Glutamatergic neuron (in vitro differentiated cells): ENCODE data around the gene TBC1D17. TPM values are rescaled to one million over a fixed set of nuclear protein-coding genes. Genes with fewer than 3 reads are reported as not detected.

Source experiments
- DNase-seq: peaks from one replicate; pipeline ENCODE4 v3.0.0; 2022
- H3K27ac Mint-ChIP-seq: one replicate; pipeline ENCODE4 v1.8.0; 2020; ENCODE audit warnings: mild to moderate bottlenecking, mixed read lengths, inconsistent platforms; ENCODE audit not compliant: unreplicated experiment
- H3K27me3 Mint-ChIP-seq: one replicate; pipeline ENCODE4 v1.8.0; 2020; ENCODE audit warnings: mild to moderate bottlenecking, moderate library complexity, mixed read lengths, inconsistent platforms; ENCODE audit not compliant: unreplicated experiment
- H3K36me3 Mint-ChIP-seq: one replicate; pipeline ENCODE4 v1.8.0; 2020; ENCODE audit warnings: mild to moderate bottlenecking, mixed read lengths, inconsistent platforms; ENCODE audit not compliant: unreplicated experiment
- H3K4me1 Mint-ChIP-seq: one replicate; pipeline ENCODE4 v1.8.0; 2020; ENCODE audit warnings: mild to moderate bottlenecking, low read depth, mixed read lengths, inconsistent platforms; ENCODE audit not compliant: unreplicated experiment
- H3K4me3 Mint-ChIP-seq: one replicate; pipeline ENCODE4 v1.8.0; 2020; ENCODE audit warnings: mild to moderate bottlenecking, mixed read lengths, inconsistent platforms; ENCODE audit not compliant: unreplicated experiment
- H3K9me3 Mint-ChIP-seq: one replicate; pipeline ENCODE4 v1.8.0; 2020; ENCODE audit warnings: mild to moderate bottlenecking, moderate library complexity, mixed read lengths, inconsistent platforms; ENCODE audit not compliant: unreplicated experiment
- total RNA-seq: library from RNA; stranded (reverse); fragmentation: NEBNext Ultra II Directional; extraction: Animal tissue kit (Norgen Biotek cat#: 25700); gene quantifications from one replicate; pipeline ENCODE4 v1.2.1, GENCODE V29; 2021; ENCODE audit not compliant: unreplicated experiment
- TF ChIP-seq, protein P1 (sequence below): fragments of 200-600 bp; sonication (generic); IDR thresholded peaks from one replicate; pipeline ENCODE4 v1.5.0; 2021; ENCODE audit not compliant: partially characterized antibody, unreplicated experiment

The TBC1D17 gene
- total RNA-seq, 1 donor from 2014 or later, result 56.8 TPM

DNA sequence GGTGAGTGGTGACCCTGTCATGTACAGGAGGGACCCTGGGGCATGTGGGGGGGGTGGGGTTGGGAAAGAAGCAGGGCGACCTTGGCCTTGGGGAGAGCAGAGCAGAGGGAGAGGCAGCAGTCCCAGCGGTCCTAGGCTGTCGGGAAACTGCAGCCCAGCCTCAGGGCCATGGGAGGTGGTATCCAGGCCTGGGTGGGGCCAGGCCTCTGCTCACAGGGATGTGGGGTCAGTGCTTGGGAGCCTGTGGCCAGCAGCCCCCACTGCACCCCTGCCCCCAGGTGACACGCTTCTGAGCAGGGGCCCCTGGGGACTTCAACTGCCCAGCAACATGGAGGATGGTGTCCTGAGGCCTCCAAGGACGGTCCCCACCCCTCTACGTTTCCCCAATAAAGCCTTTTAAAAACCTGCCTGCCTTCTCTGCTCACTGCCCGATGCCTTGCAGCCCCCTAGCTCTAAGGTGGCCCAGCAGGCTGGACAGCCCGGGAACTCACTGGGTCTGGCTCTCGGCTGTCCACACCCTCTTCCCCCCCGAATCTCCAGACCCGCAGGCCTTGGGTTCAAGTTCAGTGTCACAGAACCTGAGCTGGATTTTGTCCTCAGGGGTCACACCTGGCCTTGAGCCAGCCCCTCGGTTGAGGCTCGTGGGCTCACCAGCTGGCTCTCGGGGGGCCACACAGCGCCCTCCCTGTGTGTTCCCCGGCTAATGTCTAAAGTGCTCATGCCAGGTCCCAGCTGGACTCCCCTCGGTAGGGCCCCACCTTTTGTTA, 17.0 kb upstream of the TBC1D17 start:
- DNase-seq, result no peak
- Mint-ChIP-seq H3K27me3 (peaks cover 12% of the 10 kb centered on the region), H3K4me1 (no peaks in the 10 kb centered on the region), H3K9me3 (peaks cover 10% of the 10 kb centered on the region), H3K27ac (no peak overlapping the region), H3K4me3 (no peak overlapping the region), H3K36me3 (no peaks in the 10 kb centered on the region)
- TF ChIP-seq, protein P1, sequence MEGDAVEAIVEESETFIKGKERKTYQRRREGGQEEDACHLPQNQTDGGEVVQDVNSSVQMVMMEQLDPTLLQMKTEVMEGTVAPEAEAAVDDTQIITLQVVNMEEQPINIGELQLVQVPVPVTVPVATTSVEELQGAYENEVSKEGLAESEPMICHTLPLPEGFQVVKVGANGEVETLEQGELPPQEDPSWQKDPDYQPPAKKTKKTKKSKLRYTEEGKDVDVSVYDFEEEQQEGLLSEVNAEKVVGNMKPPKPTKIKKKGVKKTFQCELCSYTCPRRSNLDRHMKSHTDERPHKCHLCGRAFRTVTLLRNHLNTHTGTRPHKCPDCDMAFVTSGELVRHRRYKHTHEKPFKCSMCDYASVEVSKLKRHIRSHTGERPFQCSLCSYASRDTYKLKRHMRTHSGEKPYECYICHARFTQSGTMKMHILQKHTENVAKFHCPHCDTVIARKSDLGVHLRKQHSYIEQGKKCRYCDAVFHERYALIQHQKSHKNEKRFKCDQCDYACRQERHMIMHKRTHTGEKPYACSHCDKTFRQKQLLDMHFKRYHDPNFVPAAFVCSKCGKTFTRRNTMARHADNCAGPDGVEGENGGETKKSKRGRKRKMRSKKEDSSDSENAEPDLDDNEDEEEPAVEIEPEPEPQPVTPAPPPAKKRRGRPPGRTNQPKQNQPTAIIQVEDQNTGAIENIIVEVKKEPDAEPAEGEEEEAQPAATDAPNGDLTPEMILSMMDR, result no peak

DNA sequence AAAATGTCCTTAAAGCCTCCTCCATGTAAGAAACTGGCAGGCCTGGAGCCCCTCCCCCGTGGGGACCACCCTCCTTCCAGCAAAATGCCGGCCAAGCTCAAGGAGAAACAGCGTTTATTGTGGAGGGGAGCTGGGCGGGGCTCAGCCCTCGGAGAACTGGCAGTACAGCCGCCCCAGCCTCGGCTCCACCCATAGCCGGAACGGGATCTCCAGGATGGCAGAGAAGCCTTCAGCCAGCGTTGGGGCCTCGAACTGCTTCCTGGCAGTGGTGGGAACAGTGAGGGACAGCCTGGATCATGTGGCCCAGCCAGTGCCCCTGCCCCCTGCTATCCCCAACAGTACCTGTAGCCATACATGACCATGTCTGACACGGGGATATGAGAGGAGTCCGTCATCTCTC, 16.4 kb upstream of the TBC1D17 start:
- H3K27ac Mint-ChIP-seq, result no peak overlapping the region
- H3K9me3 Mint-ChIP-seq, result peaks cover 10% of the 10 kb centered on the region
- no peak overlapping the region for H3K4me3 Mint-ChIP-seq
- H3K36me3 Mint-ChIP-seq, result no peaks in the 10 kb centered on the region
- peaks cover 9% of the 10 kb centered on the region for H3K27me3 Mint-ChIP-seq
- no peak for DNase-seq
- TF ChIP-seq, protein P1, result no peak
- peaks cover 3% of the 10 kb centered on the region for H3K4me1 Mint-ChIP-seq

DNA sequence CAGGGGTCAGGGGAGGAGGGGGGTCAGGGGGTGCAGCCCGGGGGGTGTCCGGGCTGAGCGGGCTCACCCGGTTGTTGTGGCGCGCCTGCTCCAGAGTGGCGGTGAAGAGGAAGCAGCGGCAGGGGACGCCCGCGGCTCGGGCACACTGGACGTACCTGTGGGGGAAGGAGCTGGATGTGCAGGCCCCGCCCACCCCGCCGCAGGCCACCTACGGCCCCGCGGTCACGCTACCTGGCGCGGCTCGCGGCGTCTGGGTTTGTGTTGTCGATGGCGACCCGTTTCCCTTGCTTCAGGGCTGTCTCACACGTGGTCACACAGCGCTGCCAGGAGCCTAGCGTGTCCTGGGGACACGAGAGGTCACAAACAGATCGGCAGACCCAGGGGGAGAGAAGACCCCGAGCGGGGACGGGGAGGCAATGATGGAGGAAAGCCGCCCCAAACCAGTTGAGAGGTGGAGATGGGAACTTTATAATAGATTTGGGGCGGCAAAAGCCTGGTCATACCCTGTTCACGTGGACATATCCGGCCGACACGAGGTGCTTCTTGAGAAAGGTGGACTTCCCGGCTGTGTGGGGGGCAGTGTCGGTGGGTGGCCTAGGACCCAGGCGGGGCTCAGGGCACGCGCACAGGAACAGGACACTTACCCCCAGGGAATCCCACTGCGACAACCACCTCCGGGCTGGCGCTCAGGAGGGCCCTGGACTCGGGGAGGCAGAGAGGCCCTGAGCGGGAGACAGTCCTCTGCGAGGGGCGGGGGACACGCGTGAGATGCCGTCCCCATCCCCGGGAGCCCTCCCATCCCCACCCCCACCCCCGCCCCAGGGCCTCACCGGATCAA, 15.7 kb upstream of the TBC1D17 start:
- Mint-ChIP-seq H3K4me3 (no peak overlapping the region), H3K36me3 (no peaks in the 10 kb centered on the region), H3K27me3 (peaks cover 9% of the 10 kb centered on the region), H3K27ac (no peak overlapping the region), H3K4me1 (peaks cover 8% of the 10 kb centered on the region), H3K9me3 (peaks cover 10% of the 10 kb centered on the region)
- no peak for DNase-seq
- TF ChIP-seq, protein P1, result no peak

DNA sequence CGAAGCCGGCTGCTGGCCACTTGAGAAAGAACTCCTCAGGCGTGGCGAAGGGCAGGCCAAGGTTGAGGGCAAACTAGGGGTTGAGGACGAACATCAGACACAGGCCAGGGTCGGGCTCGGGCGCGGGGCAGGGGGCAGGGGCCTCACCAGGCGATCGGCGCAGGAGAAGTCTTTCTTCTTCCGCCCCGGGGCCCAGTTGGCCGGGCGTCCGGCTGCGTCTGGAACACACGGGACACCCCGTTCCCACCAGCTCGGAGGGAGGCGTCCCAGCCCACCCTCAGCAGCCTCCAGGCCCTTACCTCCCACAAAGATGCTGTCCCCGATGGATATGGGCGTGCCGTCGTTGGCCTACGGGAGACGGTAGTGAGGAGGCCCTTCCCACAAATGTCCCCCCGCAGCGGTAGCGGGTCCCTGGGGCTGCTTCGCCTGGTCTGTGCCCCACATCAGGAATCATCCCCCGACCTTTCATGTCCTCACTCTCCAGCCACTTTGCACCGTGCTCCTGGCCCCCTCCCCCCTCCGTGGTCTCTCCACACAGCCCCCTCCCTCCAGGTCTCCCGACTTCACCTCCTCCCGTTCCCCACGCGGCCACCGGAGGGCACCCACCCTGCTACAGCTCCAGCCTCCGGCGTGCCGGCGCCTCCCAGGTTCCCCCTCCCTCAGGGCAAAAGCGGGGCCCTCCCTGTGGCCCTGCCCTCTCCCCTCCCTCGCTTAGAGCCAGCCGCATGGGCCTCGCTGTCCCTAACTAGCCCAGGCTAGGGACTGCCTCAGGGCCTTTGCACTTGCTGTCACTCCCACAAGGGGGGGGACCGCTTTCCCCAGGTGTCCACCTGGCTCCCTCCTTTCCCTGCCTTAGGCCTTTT, 14.9 kb upstream of the TBC1D17 start:
- peaks cover 10% of the 10 kb centered on the region for H3K9me3 Mint-ChIP-seq
- no peak overlapping the region for H3K4me3 Mint-ChIP-seq
- TF ChIP-seq, protein P1, result peak; percentile 19
- H3K27ac Mint-ChIP-seq, result no peak overlapping the region
- H3K4me1 Mint-ChIP-seq, result peaks cover 9% of the 10 kb centered on the region
- H3K36me3 Mint-ChIP-seq, result no peaks in the 10 kb centered on the region
- H3K27me3 Mint-ChIP-seq, result peaks cover 11% of the 10 kb centered on the region
- peak; percentile 72 for DNase-seq
